Nephron progenitor cell (in vitro differentiated cells): ENCODE measurements around the gene RAPGEF1.
"Not testable (repeated sequence)": the region's sequence is repeated elsewhere in the genome, so short reads cannot be mapped to it uniquely, and the experiment has no call there.

ENCODE experiments used
- DNase-seq: peaks from one replicate; pipeline ENCODE4 v3.0.0; 2021
- H3K27ac Mint-ChIP-seq: 2 replicates; pipeline ENCODE4 v1.8.0; 2021; ENCODE audit warnings: mild to moderate bottlenecking, moderate library complexity, mixed read lengths
- H3K27me3 Mint-ChIP-seq: 2 replicates; pipeline ENCODE4 v1.8.0; 2021; ENCODE audit warnings: mild to moderate bottlenecking, low read depth, mixed read lengths; ENCODE audit not compliant: poor library complexity
- H3K36me3 Mint-ChIP-seq: 2 replicates; pipeline ENCODE4 v1.8.0; 2021; ENCODE audit warnings: low read depth, mixed read lengths
- H3K4me1 Mint-ChIP-seq: 2 replicates; pipeline ENCODE4 v1.8.0; 2021; ENCODE audit warnings: mixed read lengths
- H3K4me3 Mint-ChIP-seq: 2 replicates; pipeline ENCODE4 v1.8.0; 2021; ENCODE audit warnings: mild to moderate bottlenecking, moderate library complexity, mixed read lengths
- H3K9me3 Mint-ChIP-seq: 2 replicates; pipeline ENCODE4 v1.8.0; 2021; ENCODE audit warnings: mild to moderate bottlenecking, moderate library complexity, mixed read lengths
- TF ChIP-seq, protein P1 (sequence below): fragments of 200-600 bp; sonication (generic); IDR thresholded peaks from 2 replicates; pipeline ENCODE4 v1.5.0; 2021; ENCODE audit warnings: antibody characterized with exemption

RAPGEF1 gene

DNA sequence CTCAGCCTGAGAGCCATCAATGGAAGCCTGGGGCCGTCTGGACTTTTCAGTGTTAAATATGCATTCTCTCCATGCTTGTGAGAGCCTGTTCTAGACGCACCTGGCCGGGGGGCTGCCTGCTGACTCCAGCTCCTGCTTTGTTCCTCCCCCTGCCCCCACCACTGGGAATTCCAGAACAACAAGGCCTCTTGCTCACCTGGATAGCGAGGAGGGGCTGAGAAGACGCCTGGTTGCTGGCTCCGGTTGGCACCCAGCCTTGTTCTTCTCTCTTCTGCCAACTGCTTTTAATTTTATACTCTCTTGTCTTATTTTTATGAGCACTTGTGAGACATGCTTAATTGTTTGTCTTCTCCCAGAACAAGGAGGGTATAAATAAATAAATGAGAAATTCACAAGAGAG lies 15.0 kb upstream of the RAPGEF1 start:
- Mint-ChIP-seq H3K27ac (no peak overlapping the region), H3K36me3 (no peaks in the 10 kb centered on the region), H3K9me3 (no peaks in the 10 kb centered on the region), H3K27me3 (peaks cover 48% of the 10 kb centered on the region), H3K4me3 (no peak overlapping the region), H3K4me1 (peaks cover 11% of the 10 kb centered on the region)
- no peak for DNase-seq
- TF ChIP-seq, protein P1, sequence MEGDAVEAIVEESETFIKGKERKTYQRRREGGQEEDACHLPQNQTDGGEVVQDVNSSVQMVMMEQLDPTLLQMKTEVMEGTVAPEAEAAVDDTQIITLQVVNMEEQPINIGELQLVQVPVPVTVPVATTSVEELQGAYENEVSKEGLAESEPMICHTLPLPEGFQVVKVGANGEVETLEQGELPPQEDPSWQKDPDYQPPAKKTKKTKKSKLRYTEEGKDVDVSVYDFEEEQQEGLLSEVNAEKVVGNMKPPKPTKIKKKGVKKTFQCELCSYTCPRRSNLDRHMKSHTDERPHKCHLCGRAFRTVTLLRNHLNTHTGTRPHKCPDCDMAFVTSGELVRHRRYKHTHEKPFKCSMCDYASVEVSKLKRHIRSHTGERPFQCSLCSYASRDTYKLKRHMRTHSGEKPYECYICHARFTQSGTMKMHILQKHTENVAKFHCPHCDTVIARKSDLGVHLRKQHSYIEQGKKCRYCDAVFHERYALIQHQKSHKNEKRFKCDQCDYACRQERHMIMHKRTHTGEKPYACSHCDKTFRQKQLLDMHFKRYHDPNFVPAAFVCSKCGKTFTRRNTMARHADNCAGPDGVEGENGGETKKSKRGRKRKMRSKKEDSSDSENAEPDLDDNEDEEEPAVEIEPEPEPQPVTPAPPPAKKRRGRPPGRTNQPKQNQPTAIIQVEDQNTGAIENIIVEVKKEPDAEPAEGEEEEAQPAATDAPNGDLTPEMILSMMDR: no peak

DNA sequence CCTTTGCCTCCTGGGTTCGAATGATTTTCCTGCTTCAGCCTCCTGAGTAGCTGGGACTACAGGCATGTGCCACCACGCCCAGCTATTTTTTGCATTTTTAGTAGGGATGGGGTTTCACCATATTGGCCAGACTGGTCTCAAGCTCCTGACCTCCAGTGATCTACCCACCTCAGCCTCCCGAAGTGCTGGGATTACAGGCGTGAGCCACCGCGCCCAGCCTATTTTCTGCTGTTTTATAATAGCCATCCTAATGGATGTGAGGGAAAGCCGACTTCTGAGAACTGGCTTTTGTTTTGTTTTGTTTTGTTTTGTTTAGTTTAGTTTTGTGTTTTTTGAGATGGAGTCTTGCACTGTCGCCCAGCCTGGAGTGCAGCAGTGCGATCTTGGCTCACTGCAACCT lies 13.9 kb upstream of the RAPGEF1 start:
- H3K4me3 Mint-ChIP-seq, H3K4me1 Mint-ChIP-seq, H3K36me3 Mint-ChIP-seq, DNase-seq, H3K27ac Mint-ChIP-seq, H3K9me3 Mint-ChIP-seq: not testable (repeated sequence)
- H3K27me3 Mint-ChIP-seq: peaks cover 43% of the 10 kb centered on the region

DNA sequence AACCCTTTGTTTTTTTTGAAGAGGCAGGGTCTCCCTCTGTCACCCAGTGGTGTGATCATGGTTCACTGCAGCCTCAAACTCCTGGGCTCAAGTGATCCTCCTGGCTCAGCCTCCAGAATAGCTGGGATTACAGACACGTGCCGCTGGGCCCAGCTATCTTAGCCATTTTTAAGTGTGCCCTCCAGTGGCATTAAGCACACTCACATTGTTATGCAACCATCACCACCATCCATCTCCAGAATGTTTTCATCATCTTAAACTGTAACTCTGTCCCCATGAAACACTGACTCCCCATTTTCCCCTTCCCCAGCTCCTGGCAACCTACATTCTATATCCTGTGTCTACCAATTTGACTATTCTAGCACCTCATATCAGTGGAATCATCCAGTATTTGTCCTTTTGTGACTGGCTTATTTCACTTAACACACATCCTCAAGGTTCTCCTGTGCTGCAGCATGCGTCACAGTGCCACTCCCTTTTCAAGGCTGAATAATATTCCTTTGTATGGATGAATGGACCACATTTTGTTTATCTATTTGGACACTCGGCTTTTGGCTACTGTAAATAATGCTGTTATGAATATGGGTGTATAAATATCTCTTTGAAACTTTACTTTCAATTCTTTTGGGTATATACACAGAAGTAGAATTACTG lies 12.5 kb upstream of the RAPGEF1 start:
- H3K36me3 Mint-ChIP-seq: no peaks in the 10 kb centered on the region
- no peak for DNase-seq
- peaks cover 33% of the 10 kb centered on the region for H3K27me3 Mint-ChIP-seq
- no peak overlapping the region for H3K27ac Mint-ChIP-seq
- H3K4me3 Mint-ChIP-seq: no peak overlapping the region
- TF ChIP-seq, protein P1: no peak
- peaks cover 5% of the 10 kb centered on the region for H3K4me1 Mint-ChIP-seq
- H3K9me3 Mint-ChIP-seq: no peaks in the 10 kb centered on the region

DNA sequence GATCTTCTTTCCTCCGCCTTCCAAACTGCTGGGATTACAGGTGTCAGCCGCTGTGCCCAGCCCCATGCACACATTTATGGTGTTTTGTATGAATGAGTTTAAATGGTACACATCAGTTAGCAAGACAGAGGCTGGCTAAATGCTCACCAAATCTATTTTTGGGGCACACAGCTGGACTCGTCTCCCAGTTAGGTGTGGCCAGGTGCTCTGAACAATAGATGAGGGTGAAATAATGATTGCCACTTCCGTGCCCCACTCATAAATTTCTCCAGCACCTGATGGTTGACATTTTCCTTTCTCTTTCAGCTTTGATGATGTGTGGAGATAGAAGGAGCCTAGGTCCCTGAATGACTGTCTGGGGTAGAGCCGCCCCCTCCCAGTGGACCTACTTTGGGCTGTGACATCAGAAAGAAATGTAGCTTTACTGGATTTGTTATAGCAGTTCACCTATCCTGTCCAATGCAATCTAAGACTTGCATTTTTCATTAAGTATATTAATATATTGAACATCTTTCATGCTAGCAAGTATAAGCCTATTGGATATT lies 8.6 kb upstream of the RAPGEF1 start:
- peaks cover 19% of the 10 kb centered on the region for H3K27me3 Mint-ChIP-seq
- H3K4me3 Mint-ChIP-seq: no peak overlapping the region
- no peaks in the 10 kb centered on the region for H3K9me3 Mint-ChIP-seq
- no peak for DNase-seq
- no peaks in the 10 kb centered on the region for H3K36me3 Mint-ChIP-seq
- H3K4me1 Mint-ChIP-seq: no peaks in the 10 kb centered on the region
- TF ChIP-seq, protein P1: no peak
- no peak overlapping the region for H3K27ac Mint-ChIP-seq

DNA sequence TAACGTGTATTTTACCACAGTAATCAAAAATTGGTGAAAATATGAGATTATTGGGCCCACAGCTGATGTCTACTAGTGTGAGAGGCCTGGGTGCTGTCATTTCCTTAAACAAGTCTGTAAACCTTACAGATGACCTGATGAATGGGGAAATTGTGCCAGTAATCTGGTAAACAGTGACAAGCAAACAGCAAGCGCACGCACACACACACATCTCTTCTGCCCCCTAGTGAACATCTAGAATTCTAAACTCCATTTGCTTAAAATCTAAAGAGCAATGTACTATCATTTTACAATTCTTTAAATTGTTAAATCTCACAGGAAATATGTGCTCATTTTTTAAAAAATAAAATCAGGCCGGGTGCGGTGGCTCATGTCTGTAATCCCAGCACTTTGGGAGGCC lies 7.5 kb upstream of the RAPGEF1 start:
- Mint-ChIP-seq H3K4me1 (no peaks in the 10 kb centered on the region), H3K36me3 (no peaks in the 10 kb centered on the region), H3K4me3 (no peak overlapping the region), H3K27me3 (peaks cover 19% of the 10 kb centered on the region), H3K9me3 (no peaks in the 10 kb centered on the region), H3K27ac (no peak overlapping the region)
- DNase-seq: no peak
- TF ChIP-seq, protein P1: peak; percentile 31

DNA sequence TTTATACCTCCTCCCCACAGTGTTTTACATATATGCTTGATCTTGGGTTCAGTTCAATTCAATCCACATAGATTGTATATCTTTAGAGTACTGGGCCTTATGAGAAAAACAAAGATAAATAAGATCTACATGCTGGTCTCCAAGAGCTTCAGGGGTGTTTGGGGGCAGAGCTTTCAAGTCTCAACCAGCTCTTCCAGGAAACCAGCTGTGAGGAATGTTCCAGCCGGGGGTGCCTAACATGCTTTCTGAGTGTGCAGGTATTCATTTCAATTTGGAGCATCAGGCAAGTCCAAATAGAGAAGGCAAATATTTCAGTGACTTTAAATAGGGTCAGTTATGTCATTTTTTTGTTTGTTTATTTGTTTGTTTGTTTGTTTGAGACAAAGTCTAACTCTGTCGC lies 5.7 kb upstream of the RAPGEF1 start:
- H3K4me3 Mint-ChIP-seq: no peak overlapping the region
- no peaks in the 10 kb centered on the region for H3K4me1 Mint-ChIP-seq
- peaks cover under 1% of the 10 kb centered on the region for H3K9me3 Mint-ChIP-seq
- no peaks in the 10 kb centered on the region for H3K36me3 Mint-ChIP-seq
- TF ChIP-seq, protein P1: no peak
- H3K27me3 Mint-ChIP-seq: peaks cover 12% of the 10 kb centered on the region
- H3K27ac Mint-ChIP-seq: no peak overlapping the region
- no peak for DNase-seq
